Measurements from ENCODE around the gene AHDC1. TPM values are rescaled to one million over a fixed set of nuclear protein-coding genes. Genes with fewer than 3 reads are reported as not detected.
A peak's percentile ranks its signal among the peaks of the same experiment; 100 is the strongest.

The AHDC1 gene
- total and polyA plus RNA-seq, 10 of the 15 experiments (the other 5 are each of a cell fraction or from before 2014, with no cell fraction given): 0.21 to 13.0 (median 1.4) TPM

DNA sequence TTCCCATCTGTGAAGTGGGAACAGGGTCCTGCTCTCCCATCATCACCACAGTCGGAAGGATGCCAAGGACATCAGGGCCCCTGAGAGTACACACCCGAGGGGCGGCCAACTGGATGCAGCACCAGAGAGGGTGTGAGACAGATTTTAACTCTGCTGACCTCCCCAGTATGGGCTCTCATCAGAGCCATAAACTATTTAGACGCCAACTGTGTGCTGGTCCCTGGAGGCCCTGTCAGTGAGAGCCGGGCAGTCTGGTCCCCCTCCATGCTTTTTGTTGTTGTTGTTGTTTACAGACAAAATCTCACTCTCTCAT, 29.3 kb upstream of the AHDC1 start:
- ATAC-seq (peak; percentile 2; the same call in 1 of the 3 replicates), DNase-seq (ENCODE audit: low read depth, low spot score) (no peak), FAIRE-seq (no peak)
- intact Hi-C loops (cut with micrococcal nuclease; ENCODE audit: unreplicated experiment) (loop anchor here (1.0 kb wide), 1 partner anchor 30 kb away; no protein-coding TSS in a partner anchor), in situ Hi-C loops (cut with MboI) (no loop called here)
- peak overlapping the region; percentile 4; the same call in 1 of the 2 replicates for H2AFZ ChIP-seq (ENCODE audit: control insufficient read depth, low read depth, low read length)
- H3K36me3 ChIP-seq (ENCODE audit: control insufficient read depth in 2 of 2, insufficient read depth in 2 of 2, low read length in 1 of 2): no peaks in the 10 kb centered on the region
- peaks cover 3% of the 10 kb centered on the region for H3K79me2 ChIP-seq (ENCODE audit: control insufficient read depth, insufficient read depth, low read length)
- H3K4me1 ChIP-seq (ENCODE audit: control insufficient read depth, insufficient read depth, low read length): peaks cover 80% of the 10 kb centered on the region
- ChIA-PET SMC1A (ENCODE audit: uncharacterized antibody, unreplicated experiment) (interaction anchor here (0.6 to 10.4 kb wide), 5 partner anchors 23 to 217 kb away, joined by 3 to 87 read pairs (median 11); no protein-coding TSS in a partner anchor), RAD21 (ENCODE audit: unreplicated experiment) (interaction anchor here (1.0 to 17.1 kb wide), 5 partner anchors 11 to 194 kb away, joined by 3 to 211 read pairs (median 33); no protein-coding TSS in a partner anchor), CTCF (interaction anchor here (1.1 to 17.2 kb wide), 6 partner anchors 10 to 28 kb away, joined by 3 to 208 read pairs (median 23); partner anchors contain the start of gene AHDC1), POLR2A (interaction anchor here (0.8 to 14.3 kb wide), 6 partner anchors 13 to 65 kb away, joined by 3 to 141 read pairs (median 59); no protein-coding TSS in a partner anchor)
- H3K4me2 ChIP-seq (ENCODE audit: control insufficient read depth, insufficient read depth): peak overlapping the region; percentile 87
- BruUV-seq (replicated peaks): TSS peak; percentile 88
- no peaks in the 10 kb centered on the region for H3K27me3 ChIP-seq (replicated peaks in 1 of 2; ENCODE audit: control insufficient read depth in 2 of 2, insufficient read depth in 2 of 2, low read length in 1 of 2)
- no peaks in the 10 kb centered on the region for H4K20me1 ChIP-seq (ENCODE audit: control insufficient read depth, insufficient read depth)
- H3K4me3 ChIP-seq: peak overlapping the region; percentile 66
- H3K27ac ChIP-seq (ENCODE audit: control insufficient read depth, insufficient read depth): peak overlapping the region; percentile 95
- 31% methylated on average over 5 of the region's 5 CpGs for WGBS (ENCODE audit: insufficient coverage, insufficient replicate concordance, low lambda C conversion rate, missing lambda C conversion rate)
- no peaks in the 10 kb centered on the region; the same call in 2 of the 3 replicates for H3K9me3 ChIP-seq (replicated peaks; ENCODE audit: control insufficient read depth, insufficient read depth, low read length)
- peak overlapping the region; percentile 86 for H3K9ac ChIP-seq (ENCODE audit: control insufficient read depth, insufficient read depth, low read length)
- TF ChIP-seq MLLT1 (IDR thresholded peaks at IDR 0.05) (0 out of 2 replicates have a peak, but pooled peaks have one; percentile 2), RCOR1 (conservative IDR thresholded peaks at IDR 0.05; ENCODE audit: low read depth, low read length) (0 out of 2 replicates have a peak, but pooled peaks have one; percentile 0), MTA3 (IDR thresholded peaks at IDR 0.05; ENCODE audit: borderline replicate concordance, low read length) (no peak), ELK1 (IDR thresholded peaks at IDR 0.05; ENCODE audit: low read depth, low read length) (0 out of 2 replicates have a peak, but pooled peaks have one; percentile 6), BRCA1 (IDR thresholded peaks at IDR 0.05; ENCODE audit: low read depth, low read length) (no peak), NFXL1 (IDR thresholded peaks at IDR 0.05; ENCODE audit: borderline replicate concordance) (no peak), PKNOX1 (IDR thresholded peaks at IDR 0.05) (no peak), BCL11A (IDR thresholded peaks at IDR 0.05; ENCODE audit: low read depth, low read length) (no peak), POLR2AphosphoS5 (IDR thresholded peaks at IDR 0.05; ENCODE audit: low read length) (peak; percentile 70; the same call in 1 of the 2 replicates), ZBTB40 (IDR thresholded peaks at IDR 0.05; ENCODE audit: borderline replicate concordance) (no peak)
- TF ChIP-seq, protein P1, sequence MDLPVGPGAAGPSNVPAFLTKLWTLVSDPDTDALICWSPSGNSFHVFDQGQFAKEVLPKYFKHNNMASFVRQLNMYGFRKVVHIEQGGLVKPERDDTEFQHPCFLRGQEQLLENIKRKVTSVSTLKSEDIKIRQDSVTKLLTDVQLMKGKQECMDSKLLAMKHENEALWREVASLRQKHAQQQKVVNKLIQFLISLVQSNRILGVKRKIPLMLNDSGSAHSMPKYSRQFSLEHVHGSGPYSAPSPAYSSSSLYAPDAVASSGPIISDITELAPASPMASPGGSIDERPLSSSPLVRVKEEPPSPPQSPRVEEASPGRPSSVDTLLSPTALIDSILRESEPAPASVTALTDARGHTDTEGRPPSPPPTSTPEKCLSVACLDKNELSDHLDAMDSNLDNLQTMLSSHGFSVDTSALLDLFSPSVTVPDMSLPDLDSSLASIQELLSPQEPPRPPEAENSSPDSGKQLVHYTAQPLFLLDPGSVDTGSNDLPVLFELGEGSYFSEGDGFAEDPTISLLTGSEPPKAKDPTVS (IDR thresholded peaks at IDR 0.05; ENCODE audit: low read depth, low read length): no peak
- TF ChIP-seq, protein P2, sequence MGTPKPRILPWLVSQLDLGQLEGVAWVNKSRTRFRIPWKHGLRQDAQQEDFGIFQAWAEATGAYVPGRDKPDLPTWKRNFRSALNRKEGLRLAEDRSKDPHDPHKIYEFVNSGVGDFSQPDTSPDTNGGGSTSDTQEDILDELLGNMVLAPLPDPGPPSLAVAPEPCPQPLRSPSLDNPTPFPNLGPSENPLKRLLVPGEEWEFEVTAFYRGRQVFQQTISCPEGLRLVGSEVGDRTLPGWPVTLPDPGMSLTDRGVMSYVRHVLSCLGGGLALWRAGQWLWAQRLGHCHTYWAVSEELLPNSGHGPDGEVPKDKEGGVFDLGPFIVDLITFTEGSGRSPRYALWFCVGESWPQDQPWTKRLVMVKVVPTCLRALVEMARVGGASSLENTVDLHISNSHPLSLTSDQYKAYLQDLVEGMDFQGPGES (IDR thresholded peaks at IDR 0.05): 0 out of 2 replicates have a peak, but pooled peaks have one; percentile 1
